Spleen (tissue), 7 donors: ENCODE results near the gene PPP1CB.
"Not testable (repeated sequence)": the region's sequence is repeated elsewhere in the genome, so short reads cannot be mapped to it uniquely, and the experiment has no call there.

ENCODE experiments used
- POLR2A ChIP-seq, 3 donors: fragments of 450-650 bp; IDR thresholded peaks; one replicate each; pipeline ENCODE4 v1.5.1; 2017; ENCODE audit warnings: antibody characterized with exemption in 3 of 3, mild to moderate bottlenecking in 1 of 3
- POLR2AphosphoS5 ChIP-seq, 3 donors: sonication (generic); formaldehyde crosslinking; IDR thresholded peaks; one replicate each; pipeline ENCODE4 v1.5.1; 2017; ENCODE audit warnings: antibody characterized with exemption in 3 of 3
- TF ChIP-seq, protein P1 (sequence below), 11 experiments: fragments of 200-600 bp in 7 of 11; fragments of 450-650 bp in 4 of 11; sonication (generic) in 4 of 11; IDR thresholded peaks in 8 of 11; conservative IDR thresholded peaks in 3 of 11; 1 replicate in 7 of 11; 2 replicates in 4 of 11; pipeline versions ENCODE4 v1.4.0 to v1.8.0; 2016 to 2021; ENCODE audit warnings: antibody characterized with exemption in 11 of 11, inconsistent platforms in 4 of 11, mild to moderate bottlenecking in 1 of 11
- donor health status: DM: no; HTN: no; CAD: no; lungs with moderate emphysema.
- donor health status: DM: no; HTN: no; CAD: no.
- donor health status: DM: no; HTN: no; CAD: no.

DNA sequence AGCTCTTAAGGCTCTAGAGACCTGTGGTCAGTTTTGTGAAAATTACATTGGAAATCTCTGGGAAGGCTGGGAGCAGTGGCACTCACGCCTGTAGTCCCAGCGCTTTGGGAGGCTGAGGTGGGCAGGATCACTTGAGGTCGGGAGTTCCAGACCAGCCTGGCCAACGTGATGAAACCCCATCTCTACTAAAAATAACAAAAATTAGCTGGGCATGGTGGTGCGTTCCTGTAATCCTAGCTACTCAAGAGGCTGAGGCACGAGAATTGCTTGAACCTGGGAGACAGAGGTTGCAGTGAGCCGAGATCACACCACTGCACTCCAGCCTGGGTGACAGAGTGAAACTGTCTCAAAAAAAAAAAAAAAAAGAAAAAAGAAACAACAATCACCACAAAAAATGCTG is 32.9 kb downstream of the PPP1CB start:
- TF ChIP-seq POLR2A, POLR2AphosphoS5 (IDR thresholded peaks at IDR 0.05): not testable (repeated sequence)
- TF ChIP-seq, protein P1, sequence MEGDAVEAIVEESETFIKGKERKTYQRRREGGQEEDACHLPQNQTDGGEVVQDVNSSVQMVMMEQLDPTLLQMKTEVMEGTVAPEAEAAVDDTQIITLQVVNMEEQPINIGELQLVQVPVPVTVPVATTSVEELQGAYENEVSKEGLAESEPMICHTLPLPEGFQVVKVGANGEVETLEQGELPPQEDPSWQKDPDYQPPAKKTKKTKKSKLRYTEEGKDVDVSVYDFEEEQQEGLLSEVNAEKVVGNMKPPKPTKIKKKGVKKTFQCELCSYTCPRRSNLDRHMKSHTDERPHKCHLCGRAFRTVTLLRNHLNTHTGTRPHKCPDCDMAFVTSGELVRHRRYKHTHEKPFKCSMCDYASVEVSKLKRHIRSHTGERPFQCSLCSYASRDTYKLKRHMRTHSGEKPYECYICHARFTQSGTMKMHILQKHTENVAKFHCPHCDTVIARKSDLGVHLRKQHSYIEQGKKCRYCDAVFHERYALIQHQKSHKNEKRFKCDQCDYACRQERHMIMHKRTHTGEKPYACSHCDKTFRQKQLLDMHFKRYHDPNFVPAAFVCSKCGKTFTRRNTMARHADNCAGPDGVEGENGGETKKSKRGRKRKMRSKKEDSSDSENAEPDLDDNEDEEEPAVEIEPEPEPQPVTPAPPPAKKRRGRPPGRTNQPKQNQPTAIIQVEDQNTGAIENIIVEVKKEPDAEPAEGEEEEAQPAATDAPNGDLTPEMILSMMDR (IDR thresholded peaks at IDR 0.05 in 8 of 11, conservative IDR thresholded peaks at IDR 0.05 in 3 of 11): not testable (repeated sequence)
